SK-N-SH (cell line): ENCODE data around the gene ZNF217.

Source experiments
- ELF1 ChIP-seq: IDR thresholded peaks from 2 replicates; pipeline ENCODE4 v1.4.0; 2012
- EZH2phosphoT487 ChIP-seq: fragments of 200-600 bp; sonication (generic); IDR thresholded peaks from 2 replicates; pipeline ENCODE4 v1.6.1; 2017; ENCODE audit warnings: low read depth, mixed run types, mild to moderate bottlenecking, antibody characterized with exemption, moderate library complexity, borderline replicate concordance
- FOXM1 ChIP-seq: IDR thresholded peaks from 2 replicates; pipeline ENCODE4 v1.4.0; 2012; ENCODE audit warnings: low read depth, mild to moderate bottlenecking
- GABPA ChIP-seq: IDR thresholded peaks from 2 replicates; pipeline ENCODE4 v1.4.0; 2012; ENCODE audit warnings: low read depth, mild to moderate bottlenecking
- NFIC ChIP-seq: IDR thresholded peaks from 2 replicates; pipeline ENCODE4 v1.4.0; 2012; ENCODE audit warnings: borderline replicate concordance
- NRF1 ChIP-seq: IDR thresholded peaks from 2 replicates; pipeline ENCODE4 v1.6.1; 2012; ENCODE audit warnings: low read depth, mild to moderate bottlenecking, low read length
- POLR2AphosphoS5 ChIP-seq: IDR thresholded peaks from 2 replicates; pipeline ENCODE4 v1.6.1; 2012; ENCODE audit warnings: low read depth, low read length
- RAD21 ChIP-seq: IDR thresholded peaks from 2 replicates; pipeline ENCODE4 v1.6.1; 2012; ENCODE audit warnings: mild to moderate bottlenecking, low read length
- SIN3A ChIP-seq: IDR thresholded peaks from 2 replicates; pipeline ENCODE4 v1.6.1; 2012; ENCODE audit warnings: low read depth, mild to moderate bottlenecking, low read length, moderate library complexity, borderline replicate concordance
- TAF1 ChIP-seq: IDR thresholded peaks from 2 replicates; pipeline ENCODE4 v1.6.1; 2012; ENCODE audit warnings: low read depth, mild to moderate bottlenecking, low read length, moderate library complexity, borderline replicate concordance
- TF ChIP-seq, protein P1 (sequence below): fragments of 200-600 bp; sonication (generic); IDR thresholded peaks from 2 replicates; pipeline ENCODE4 v1.6.1; 2017; ENCODE audit warnings: antibody characterized with exemption, mild to moderate bottlenecking, moderate library complexity
- TF ChIP-seq, protein P2 (sequence below): fragments of 150-350 bp; IDR thresholded peaks from 2 replicates; pipeline ENCODE4 v1.6.1; 2017; ENCODE audit warnings: antibody characterized with exemption, low read length, low read depth, borderline replicate concordance
- TF ChIP-seq, protein P3 (sequence below): IDR thresholded peaks from 2 replicates; pipeline ENCODE4 v1.4.0; 2012; ENCODE audit warnings: low read depth
- TF ChIP-seq, protein P4 (sequence below): IDR thresholded peaks from 2 replicates; pipeline ENCODE4 v1.4.0; 2012; ENCODE audit warnings: low read depth, borderline replicate concordance

DNA sequence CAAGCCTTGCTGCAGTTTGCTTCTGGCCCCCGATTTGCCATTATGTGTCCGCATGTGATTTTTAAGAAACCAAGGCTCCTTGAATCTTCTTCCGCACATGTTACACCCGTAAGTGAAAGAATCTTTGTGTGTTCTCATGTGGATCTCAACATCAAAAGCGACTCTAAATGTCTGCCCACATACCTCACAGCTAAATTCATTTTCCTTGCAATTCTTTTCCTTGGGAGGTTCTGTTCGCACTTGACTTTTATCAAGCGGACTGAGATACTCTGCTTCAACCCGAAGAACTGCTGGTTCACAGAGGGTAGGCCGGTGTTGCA lies 11.4 kb downstream of the ZNF217 start:
- TF ChIP-seq, protein P1, sequence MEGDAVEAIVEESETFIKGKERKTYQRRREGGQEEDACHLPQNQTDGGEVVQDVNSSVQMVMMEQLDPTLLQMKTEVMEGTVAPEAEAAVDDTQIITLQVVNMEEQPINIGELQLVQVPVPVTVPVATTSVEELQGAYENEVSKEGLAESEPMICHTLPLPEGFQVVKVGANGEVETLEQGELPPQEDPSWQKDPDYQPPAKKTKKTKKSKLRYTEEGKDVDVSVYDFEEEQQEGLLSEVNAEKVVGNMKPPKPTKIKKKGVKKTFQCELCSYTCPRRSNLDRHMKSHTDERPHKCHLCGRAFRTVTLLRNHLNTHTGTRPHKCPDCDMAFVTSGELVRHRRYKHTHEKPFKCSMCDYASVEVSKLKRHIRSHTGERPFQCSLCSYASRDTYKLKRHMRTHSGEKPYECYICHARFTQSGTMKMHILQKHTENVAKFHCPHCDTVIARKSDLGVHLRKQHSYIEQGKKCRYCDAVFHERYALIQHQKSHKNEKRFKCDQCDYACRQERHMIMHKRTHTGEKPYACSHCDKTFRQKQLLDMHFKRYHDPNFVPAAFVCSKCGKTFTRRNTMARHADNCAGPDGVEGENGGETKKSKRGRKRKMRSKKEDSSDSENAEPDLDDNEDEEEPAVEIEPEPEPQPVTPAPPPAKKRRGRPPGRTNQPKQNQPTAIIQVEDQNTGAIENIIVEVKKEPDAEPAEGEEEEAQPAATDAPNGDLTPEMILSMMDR = no peak
- TF ChIP-seq, protein P2, sequence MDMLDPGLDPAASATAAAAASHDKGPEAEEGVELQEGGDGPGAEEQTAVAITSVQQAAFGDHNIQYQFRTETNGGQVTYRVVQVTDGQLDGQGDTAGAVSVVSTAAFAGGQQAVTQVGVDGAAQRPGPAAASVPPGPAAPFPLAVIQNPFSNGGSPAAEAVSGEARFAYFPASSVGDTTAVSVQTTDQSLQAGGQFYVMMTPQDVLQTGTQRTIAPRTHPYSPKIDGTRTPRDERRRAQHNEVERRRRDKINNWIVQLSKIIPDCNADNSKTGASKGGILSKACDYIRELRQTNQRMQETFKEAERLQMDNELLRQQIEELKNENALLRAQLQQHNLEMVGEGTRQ = no peak
- TF ChIP-seq, protein P3, sequence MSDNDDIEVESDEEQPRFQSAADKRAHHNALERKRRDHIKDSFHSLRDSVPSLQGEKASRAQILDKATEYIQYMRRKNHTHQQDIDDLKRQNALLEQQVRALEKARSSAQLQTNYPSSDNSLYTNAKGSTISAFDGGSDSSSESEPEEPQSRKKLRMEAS = no peak
- TF ChIP-seq POLR2AphosphoS5 (no peak), FOXM1 (no peak), GABPA (no peak), ELF1 (no peak), NFIC (no peak), SIN3A (no peak), RAD21 (no peak), NRF1 (no peak), EZH2phosphoT487 (no peak), TAF1 (no peak)
- TF ChIP-seq, protein P4, sequence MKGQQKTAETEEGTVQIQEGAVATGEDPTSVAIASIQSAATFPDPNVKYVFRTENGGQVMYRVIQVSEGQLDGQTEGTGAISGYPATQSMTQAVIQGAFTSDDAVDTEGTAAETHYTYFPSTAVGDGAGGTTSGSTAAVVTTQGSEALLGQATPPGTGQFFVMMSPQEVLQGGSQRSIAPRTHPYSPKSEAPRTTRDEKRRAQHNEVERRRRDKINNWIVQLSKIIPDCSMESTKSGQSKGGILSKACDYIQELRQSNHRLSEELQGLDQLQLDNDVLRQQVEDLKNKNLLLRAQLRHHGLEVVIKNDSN = no peak
